Dermis microvascular lymphatic vessel endothelial cell (primary cell): ENCODE measurements around the gene CBX6. TPM values are rescaled to one million over a fixed set of nuclear protein-coding genes. Genes with fewer than 3 reads are reported as not detected.
"Not testable (repeated sequence)": the region's sequence is repeated elsewhere in the genome, so short reads cannot be mapped to it uniquely, and the experiment has no call there.

ENCODE experiments used
- DNase-seq, 2 donors: peaks; one replicate each; pipeline versions ENCODE4 v3.0.0 to v3.0.0-alpha.2; 2010; ENCODE audit warnings: low read depth in 2 of 2
- total RNA-seq: library from RNA; depleted of rRNA; stranded (reverse); fragments of >200 nt; gene quantifications from 2 replicates; pipeline ENCODE4 v1.2.1, GENCODE V29; 2014

CBX6 gene
- total RNA-seq: 13.4 and 15.7 TPM in 2 replicates

DNA sequence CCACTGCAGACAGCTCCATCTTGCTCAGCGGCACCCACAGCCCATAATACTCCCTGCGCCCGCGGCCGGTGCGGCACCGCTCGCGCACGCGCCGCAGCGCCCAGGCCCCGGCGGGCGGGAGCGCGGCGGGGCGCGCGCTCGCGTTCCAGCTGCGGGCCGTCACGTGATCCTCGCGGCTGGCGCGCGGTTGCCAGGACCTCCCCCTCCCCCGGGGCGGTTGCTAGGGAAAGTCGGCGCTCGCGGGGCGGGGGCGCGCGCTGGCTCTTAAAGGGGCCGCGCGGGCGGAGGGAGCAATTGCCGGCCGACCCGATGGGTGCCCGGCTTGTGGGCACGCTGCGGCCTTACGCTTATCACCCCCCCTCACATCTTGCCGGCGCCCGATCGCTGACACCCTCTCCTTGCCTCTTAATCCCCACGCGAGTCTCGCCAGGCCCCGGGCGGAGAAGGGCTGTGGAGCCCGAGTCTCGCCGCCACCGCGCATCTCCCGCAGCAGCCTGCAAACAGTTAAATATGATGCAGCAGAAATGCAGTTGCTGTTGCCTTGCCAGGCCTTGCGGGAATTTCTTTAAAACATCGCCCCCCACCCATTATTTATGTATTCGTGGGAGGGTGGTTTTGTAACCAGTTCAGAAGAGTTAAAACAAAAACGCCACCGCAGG, at the start of gene CBX6:
Gene CBX6, minus strand, starts transcription at position 45 of the 659 bp plus-strand sequence. Its CDS starts 26 bp downstream, at position 19.
- DNase-seq: peak; percentile 80 to 94

DNA sequence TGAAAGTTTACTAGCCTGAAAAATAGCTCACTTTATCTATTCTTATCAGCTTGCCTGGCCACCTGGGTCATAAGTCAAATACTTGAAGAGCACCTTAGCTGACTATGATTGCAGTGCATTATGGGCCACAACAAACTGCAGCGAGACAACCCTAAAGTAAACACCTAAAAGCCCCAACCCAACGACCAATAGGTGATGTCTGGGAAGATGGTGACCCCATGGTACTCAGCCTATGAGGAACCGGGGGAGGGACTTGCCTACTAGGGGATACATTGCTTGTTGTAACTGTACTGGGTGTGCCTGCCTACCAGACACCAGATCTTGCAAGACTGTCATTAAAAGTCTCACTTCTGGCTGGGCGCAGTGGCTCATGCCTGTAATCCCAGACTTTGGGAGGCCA, 49.8 kb upstream of the CBX6 start:
- no peak for DNase-seq

DNA sequence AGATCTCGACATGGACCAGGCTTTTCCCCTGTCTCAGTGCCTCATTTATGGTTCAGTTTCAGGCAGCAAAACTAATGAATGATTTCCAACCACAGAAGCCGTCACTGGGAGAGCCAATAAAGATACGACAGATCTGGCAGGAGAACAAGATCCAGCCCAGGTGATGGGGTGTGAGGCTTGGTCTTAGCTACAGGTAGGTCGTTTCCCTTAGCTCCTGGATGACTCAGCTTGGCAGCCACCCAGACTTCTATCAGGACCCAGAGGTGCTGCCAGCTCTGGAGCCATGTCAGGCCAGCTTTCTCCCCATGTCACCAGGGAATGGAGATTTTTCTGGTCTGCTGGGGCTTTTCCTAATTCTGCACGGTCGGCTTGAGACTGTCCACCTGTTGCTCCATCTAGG, 49.1 kb upstream of the CBX6 start:
- no peak for DNase-seq

DNA sequence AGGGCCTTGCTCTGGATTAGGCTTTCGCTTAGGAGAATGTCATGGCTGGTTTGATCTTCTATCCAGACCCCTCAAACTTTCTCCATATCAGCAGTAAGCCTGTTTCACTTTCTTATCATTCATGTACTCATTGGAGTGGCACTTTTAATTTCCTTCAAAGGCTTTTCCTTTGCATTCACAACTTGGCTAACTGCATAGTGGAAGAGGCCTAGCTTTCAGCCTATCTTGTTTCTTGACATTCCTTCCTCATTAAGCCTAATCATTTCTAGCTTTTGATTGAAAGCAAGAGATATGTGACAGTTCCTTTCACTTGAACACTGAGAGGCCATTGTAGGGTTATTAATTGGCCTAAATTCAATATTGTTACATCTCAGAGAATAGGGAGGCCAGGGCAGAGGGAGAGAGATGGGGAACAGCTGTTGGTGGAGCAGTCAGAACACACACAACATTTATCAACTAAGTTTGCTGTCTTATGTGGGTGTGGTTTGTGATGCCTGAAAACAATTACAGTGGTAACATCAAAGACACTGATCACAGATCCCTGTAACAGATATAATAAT, 47.7 kb upstream of the CBX6 start:
- no peak for DNase-seq

DNA sequence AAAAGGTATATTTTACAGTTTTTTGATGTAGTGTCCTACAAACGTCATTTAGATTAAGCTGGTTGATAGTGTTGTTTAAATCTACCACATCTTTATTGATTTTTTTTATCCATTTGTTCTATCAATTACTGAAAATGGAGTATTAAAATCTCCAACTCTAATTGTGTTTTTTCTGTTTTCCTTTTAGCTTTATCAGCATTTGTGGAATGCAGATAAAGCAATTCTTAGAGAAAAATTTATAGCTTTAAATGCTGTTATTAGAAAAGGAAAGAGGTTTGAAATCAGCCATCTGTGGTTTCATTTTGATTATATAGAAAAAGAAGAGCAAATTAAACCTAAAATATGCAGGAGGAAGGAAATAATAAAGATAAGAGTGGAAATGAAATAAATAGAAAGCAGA, 39.4 kb upstream of the CBX6 start:
- DNase-seq: no peak

DNA sequence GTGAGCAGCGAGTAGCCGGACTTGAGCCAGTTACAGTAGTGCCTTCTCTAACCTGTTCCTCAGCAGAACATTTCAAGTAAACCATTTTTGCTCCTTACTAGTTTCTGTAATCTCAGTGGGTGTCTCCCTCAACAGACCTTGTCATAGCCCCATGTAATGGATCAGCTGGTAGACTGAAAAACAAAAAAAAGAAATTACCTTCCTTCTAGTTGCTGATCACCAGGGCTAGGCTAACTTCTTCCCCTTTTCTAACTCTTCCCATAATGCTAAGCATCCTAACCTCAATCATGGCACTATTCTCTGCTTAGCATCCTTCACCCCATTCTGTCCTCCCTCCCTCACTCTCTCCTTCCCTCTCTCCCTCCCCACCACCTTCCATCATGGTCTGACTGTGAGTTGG, 35.8 kb upstream of the CBX6 start:
- no peak for DNase-seq

DNA sequence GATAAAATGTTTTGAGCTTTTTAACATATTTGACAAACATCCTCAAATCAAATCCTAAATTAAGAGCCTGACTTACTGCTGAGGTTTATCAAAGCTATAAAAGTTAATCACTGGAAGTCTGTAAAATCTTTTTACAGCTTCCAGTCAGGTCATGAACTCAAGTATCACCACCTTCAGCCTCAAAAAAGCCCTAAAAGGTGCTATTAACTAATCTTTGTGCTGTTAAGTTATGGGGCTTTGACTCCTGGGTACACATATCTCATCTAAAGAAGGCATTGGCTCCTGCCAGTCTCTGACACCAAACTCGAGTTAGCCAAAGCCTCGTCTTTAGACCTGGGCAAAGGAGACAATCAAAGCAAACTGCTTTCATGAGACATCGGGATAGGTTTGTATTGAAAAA, 34.0 kb upstream of the CBX6 start:
- no peak for DNase-seq

DNA sequence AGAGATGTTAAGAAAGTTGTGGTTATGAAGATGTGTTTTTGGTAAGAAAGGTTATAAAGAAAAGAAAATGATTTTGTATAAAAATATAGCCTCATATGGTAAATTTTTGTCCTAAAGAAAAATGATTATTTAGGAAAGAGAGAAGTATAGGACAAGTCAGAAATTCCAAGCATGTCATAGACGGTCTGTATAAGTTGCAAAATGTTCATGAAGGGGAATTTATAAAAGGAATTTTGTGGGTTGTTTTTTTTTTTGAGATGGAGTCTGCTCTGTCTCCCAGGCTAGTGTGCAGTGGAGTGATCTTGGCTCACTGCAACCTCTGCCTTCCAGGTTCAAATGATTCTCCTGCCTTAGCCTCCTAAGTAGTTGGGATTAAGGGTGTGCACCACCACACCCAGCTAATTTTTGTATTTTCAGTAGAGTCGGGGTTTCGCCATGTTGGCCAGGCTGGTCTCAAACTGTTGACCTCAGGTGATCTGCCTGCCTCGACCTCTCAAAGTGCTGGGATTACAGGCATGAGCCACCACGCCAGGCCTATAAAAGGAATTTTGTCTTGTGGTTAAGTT, 32.1 kb upstream of the CBX6 start:
- not testable (repeated sequence) for DNase-seq

GRCh38 chr22:38901111-38901641, 29.2 kb upstream of the CBX6 start:
- DNase-seq: no peak

GRCh38 chr22:38900677-38901076, 28.7 kb upstream of the CBX6 start:
- DNase-seq: no peak

GRCh38 chr22:38891256-38891655, 19.2 kb upstream of the CBX6 start:
- no peak for DNase-seq

DNA sequence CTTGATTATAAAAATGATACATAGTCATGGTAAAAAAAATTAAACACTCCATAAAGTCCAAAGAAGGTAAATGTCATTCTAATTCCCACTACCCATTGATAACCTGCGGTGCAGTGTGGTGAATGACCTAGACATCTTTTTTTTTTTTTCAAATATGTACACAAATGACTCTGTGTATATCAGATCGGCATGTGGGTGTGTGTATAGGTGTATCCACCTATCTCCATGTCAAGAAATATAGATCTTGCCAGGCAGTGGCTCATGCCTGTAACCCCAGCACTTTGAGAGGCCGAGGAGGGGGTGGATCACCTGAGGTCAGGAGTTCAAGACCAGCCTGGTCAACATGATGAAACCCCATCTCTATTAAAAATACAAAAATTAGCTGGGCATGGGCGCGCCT, 18.4 kb upstream of the CBX6 start:
- no peak for DNase-seq

DNA sequence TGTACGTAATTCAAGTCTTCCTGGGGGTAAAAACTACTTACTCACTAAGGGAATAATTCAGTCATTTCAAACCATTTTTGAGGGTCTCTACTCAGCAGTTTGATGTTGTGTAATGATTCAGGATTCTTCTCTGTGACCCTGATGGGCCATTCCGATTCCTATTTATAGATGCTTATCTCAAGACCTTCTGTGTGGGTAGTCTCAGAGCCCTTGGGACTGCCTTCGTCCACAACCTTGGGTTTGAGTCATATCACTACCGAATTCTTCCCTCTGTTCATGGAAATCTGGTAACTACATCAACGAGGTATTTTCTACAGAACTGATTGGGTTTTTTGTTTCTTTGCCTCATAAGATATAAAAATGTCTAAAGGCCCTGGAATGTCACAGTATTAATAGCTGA, 14.3 kb upstream of the CBX6 start:
- no peak for DNase-seq

DNA sequence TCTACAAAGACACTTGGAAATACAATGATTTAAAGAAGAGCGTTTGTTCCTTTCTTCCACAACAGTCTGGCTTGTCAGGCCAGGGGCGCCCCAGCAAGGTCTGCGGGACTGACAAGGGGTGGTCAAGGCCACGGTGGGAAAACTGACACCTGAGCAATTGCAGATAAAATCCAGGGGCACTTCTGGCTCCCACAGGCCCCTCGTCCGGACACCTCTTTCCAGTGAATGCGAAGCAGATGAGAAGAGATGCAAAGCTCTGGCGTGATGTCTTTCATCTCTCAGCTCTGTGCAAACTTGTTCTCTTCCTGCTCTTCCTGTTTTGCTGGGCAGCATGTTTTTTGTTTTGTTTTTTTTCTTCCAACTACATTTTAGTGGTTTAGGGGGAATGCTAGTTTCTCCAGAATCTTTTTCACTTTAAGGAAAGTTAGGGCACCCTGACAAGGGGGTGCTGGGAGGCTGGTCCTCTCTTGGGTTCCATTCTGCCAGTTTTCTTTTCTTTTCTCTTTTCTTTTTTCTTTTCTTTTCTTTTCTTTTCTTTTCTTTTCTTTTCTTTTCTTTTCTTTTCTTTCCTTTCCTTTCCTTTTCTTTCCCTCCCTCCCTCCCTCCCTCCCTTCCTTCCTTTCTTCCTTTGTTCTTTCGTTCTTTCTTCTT, 11.1 kb upstream of the CBX6 start:
- DNase-seq: peak in 1 of 2 donors; percentile 14

- no peak for DNase-seq
These were observed 10.2 kb upstream of the CBX6 start for GRCh38 chr22:38881997-38882879.

GRCh38 chr22:38881464-38881871, 9.5 kb upstream of the CBX6 start:
- DNase-seq: no peak

- DNase-seq: no peak
These were observed 7.9 kb upstream of the CBX6 start for GRCh38 chr22:38879961-38880360.

DNA sequence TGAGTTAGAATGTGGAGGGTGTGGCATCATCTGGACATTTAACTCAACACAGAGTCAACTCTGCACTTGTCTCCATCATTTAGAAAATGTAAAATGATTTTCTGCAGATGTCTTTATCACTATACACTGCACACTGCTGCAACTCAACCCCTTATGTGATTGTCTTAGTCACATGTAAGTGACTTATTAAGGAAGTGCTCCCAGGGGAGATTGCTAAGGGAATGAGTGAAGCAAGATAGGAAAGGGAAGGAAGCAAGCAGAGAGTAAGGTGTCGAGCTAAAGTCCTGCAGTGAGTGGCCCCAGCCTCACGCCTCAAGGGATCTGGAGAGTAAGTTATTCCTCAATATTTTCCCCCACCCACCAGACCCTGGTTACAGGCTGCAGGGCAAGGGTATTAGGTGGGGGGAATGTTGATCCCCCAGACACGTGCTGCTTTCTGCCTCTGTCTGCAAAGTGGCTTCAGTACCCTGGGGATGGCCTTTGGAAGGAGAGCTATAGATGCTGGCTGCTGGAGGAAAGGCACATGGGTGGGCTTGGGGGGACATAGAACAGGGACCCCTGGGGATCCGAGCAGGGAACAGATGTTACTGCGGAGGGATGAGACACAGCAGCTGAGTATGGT, 7.2 kb upstream of the CBX6 start:
- no peak for DNase-seq

DNA sequence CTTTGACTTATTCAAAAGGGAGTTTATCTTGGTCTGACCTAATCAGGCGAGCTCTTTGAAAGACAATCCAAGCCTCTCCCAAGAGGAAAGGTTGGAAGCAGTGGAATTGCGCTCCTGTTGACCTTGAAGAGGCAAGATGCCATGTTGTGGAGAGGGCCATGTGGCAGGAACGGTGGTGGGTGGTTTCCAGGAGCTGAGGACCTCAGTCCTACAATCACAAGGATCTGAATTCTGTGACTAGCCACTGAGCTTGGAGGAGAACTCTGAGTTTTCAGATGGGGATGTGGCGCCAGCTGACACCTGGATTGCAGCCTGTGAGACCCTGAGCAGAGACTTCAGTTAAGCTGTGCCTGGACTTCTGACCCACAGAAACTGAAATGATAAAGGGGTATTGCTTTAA, 6.0 kb upstream of the CBX6 start:
- DNase-seq: no peak

DNA sequence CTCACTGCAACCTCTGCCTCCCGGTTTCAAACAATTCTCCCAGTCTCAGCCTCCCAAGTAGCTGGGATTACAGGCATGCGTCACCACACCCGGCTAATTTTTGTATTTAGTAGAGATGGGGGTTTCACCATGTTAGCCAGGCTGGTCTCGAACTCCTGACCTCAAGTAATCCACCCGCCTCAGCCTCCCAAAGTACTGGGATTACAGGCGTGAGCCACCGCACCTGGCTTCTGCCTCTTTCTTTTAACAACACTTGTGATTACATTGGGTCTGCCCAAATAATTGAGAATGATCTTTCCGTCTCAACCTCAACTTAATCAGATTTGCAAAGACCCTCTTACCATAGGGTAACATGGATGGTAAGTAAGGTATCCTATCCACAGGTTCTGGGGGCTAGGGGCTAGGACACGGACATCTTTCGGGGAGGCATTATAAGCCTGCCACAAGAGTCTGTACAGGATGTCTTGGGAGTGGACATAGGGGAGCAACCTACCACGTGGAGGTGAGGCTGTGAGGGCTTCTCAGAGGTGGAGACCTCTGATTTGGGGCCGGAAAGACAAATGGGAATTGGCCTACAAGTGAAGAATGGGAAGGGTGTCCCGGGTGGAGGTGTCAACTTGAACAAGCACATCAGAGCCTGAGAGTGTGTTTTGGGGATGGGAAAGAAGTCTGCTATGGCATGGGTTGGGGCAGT, 2.7 kb upstream of the CBX6 start:
- DNase-seq: no peak
